HepG2 (cell line): ENCODE data around the gene NOC4L. TPM values are rescaled to one million over a fixed set of nuclear protein-coding genes. Genes with fewer than 3 reads are reported as not detected.

Source experiments
- ATAC-seq: fragments of 200-7000 bp; cut with Tn5 transposase; 3 replicates; pipeline ENCODE4 v1.9.1; 2020; ENCODE audit warnings: mild to moderate bottlenecking, moderate library complexity
- BruUV-seq: library from RNA; stranded (reverse); fragments of 400-500 nt; replicated peaks from 2 replicates; lab custom pipeline; 2021; lab: Mats Ljungman, UMichigan
- CTCF ChIA-PET: fragments of 300-600 bp; formaldehyde crosslinking; extraction: SDS; loops from one replicate; lab custom pipeline; 2021; ENCODE audit warnings: low total read pairs, inconsistent platforms, low intra/inter-chr PET ratio; lab: Yijun Ruan, JAX
- POLR2A ChIA-PET: fragments of 350-600 bp; sonication (Branson Sonifier 250); formaldehyde crosslinking; loops from one replicate; lab custom pipeline; 2020; ENCODE audit warnings: antibody characterized with exemption, inconsistent platforms; lab: Yijun Ruan, JAX
- DNase-seq: peaks from one replicate; pipeline ENCODE4 v3.0.0-alpha.2; 2015; ENCODE audit warnings: low spot score
- FAIRE-seq: peaks from 3 replicates; lab custom pipeline; 2011; peaks lifted over from hg19 to GRCh38; lab: Jason Lieb, UNC
- H2AFZ ChIP-seq: one replicate; pipeline ENCODE4 v1.6.1; 2011; ENCODE audit warnings: low read length, inconsistent platforms
- H3K27ac ChIP-seq: fragments of 300-600 bp; 3 replicates; pipeline ENCODE4 v1.8.0; 2011; ENCODE audit warnings: mixed run types, mild to moderate bottlenecking, mixed read lengths, low read length, inconsistent platforms; ENCODE audit not compliant: insufficient read depth; ENCODE audit errors: extremely low read length
- H3K27me3 ChIP-seq, 2 experiments: fragments of 200-600 bp in 1 of 2; 2 replicates in 1 of 2; 3 replicates in 1 of 2; pipeline versions ENCODE4 v1.6.0 to v1.8.0; 2011; ENCODE audit warnings: low read length in 2 of 2, mild to moderate bottlenecking in 2 of 2, moderate library complexity in 2 of 2, inconsistent platforms in 1 of 2; ENCODE audit not compliant: insufficient read depth in 2 of 2, control insufficient read depth in 1 of 2
- H3K36me3 ChIP-seq, 2 experiments: fragments of 200-600 bp in 1 of 2; replicated peaks in 1 of 2; 2 replicates in 1 of 2; 3 replicates in 1 of 2; pipeline versions ENCODE4 v1.5.1 to v1.8.0; 2011; ENCODE audit warnings: low read length in 2 of 2, inconsistent platforms in 1 of 2; ENCODE audit not compliant: insufficient read depth in 2 of 2, control insufficient read depth in 1 of 2
- H3K4me1 ChIP-seq: 2 replicates; pipeline ENCODE4 v1.5.1; 2012; ENCODE audit warnings: low read length, inconsistent platforms; ENCODE audit not compliant: insufficient read depth
- H3K4me2 ChIP-seq: 2 replicates; pipeline ENCODE4 v1.6.0; 2011; ENCODE audit warnings: low read depth, low read length, inconsistent platforms
- H3K4me3 ChIP-seq, 3 experiments: fragments of 200-600 bp in 1 of 3; sonication (generic), shearing (Covaris generic) in 1 of 3; replicated peaks in 1 of 3; 2 replicates each; pipeline ENCODE4 v1.5.1; 2011 to 2016; ENCODE audit warnings: low read length in 3 of 3, inconsistent platforms in 2 of 3, low read depth in 2 of 3, mild to moderate bottlenecking in 2 of 3, control low read depth in 1 of 3, mixed read lengths in 1 of 3; ENCODE audit not compliant: insufficient read depth in 1 of 3
- H3K79me2 ChIP-seq: one replicate; pipeline ENCODE4 v1.6.1; 2011; ENCODE audit warnings: low read length, inconsistent platforms; ENCODE audit not compliant: insufficient read depth
- H3K9ac ChIP-seq: 2 replicates; pipeline ENCODE4 v1.6.0; 2011; ENCODE audit warnings: mild to moderate bottlenecking, low read depth, low read length, inconsistent platforms; ENCODE audit not compliant: insufficient read depth
- H3K9me3 ChIP-seq: 2 replicates; pipeline ENCODE4 v1.5.1; 2012; ENCODE audit warnings: mild to moderate bottlenecking, low read length
- H4K20me1 ChIP-seq: 2 replicates; pipeline ENCODE4 v1.6.0; 2011; ENCODE audit warnings: inconsistent platforms, mild to moderate bottlenecking, low read length, moderate library complexity; ENCODE audit not compliant: insufficient read depth
- ADNP ChIP-seq: sonication (generic); formaldehyde crosslinking; IDR thresholded peaks from 2 replicates; pipeline ENCODE4 v1.4.0; 2020; ENCODE audit warnings: missing genetic modification reagents
- GRHL1 ChIP-seq: sonication (generic); formaldehyde crosslinking; conservative IDR thresholded peaks from 2 replicates; pipeline ENCODE4 v1.8.0; 2022; ENCODE audit warnings: missing genetic modification reagents
- HHEX ChIP-seq: IDR thresholded peaks from 2 replicates; pipeline ENCODE4 v1.6.1; 2016; ENCODE audit warnings: control low read depth
- HOXA7 ChIP-seq: sonication (generic); formaldehyde crosslinking; IDR thresholded peaks from 2 replicates; pipeline ENCODE4 v1.8.1; 2022; ENCODE audit warnings: mild to moderate bottlenecking, missing genetic modification reagents, moderate library complexity
- KDM6A ChIP-seq: IDR thresholded peaks from 2 replicates; pipeline ENCODE4 v1.6.1; 2016; ENCODE audit warnings: low read depth
- KLF13 ChIP-seq: sonication (generic); formaldehyde crosslinking; IDR thresholded peaks from 2 replicates; pipeline ENCODE4 v1.4.0; 2020; ENCODE audit warnings: mild to moderate bottlenecking, missing genetic modification reagents
- NFYB ChIP-seq: sonication (generic); formaldehyde crosslinking; IDR thresholded peaks from 2 replicates; pipeline ENCODE4 v1.4.0; 2020; ENCODE audit warnings: missing genetic modification reagents
- PRDM15 ChIP-seq: sonication (generic); formaldehyde crosslinking; IDR thresholded peaks from 2 replicates; pipeline ENCODE4 v1.4.0; 2020; ENCODE audit warnings: missing genetic modification reagents
- SOX6 ChIP-seq, 2 experiments: fragments of 450-650 bp in 1 of 2; sonication (generic) in 1 of 2; formaldehyde crosslinking in 1 of 2; IDR thresholded peaks; 2 replicates each; pipeline versions ENCODE4 v1.4.0 to v1.6.1; 2017 to 2020; ENCODE audit warnings: antibody characterized with exemption in 1 of 2, mild to moderate bottlenecking in 1 of 2, missing genetic modification reagents in 1 of 2
- ZBTB42 ChIP-seq: sonication (generic); formaldehyde crosslinking; IDR thresholded peaks from 2 replicates; pipeline ENCODE4 v1.5.0; 2020; ENCODE audit warnings: mild to moderate bottlenecking, missing genetic modification reagents
- ZNF44 ChIP-seq: sonication (generic); formaldehyde crosslinking; IDR thresholded peaks from 2 replicates; pipeline ENCODE4 v1.5.1; 2020; ENCODE audit warnings: mild to moderate bottlenecking, missing genetic modification reagents
- ZNF569 ChIP-seq: sonication (generic); formaldehyde crosslinking; IDR thresholded peaks from 2 replicates; pipeline ENCODE4 v1.5.0; 2020; ENCODE audit warnings: mild to moderate bottlenecking, missing genetic modification reagents, moderate library complexity, borderline replicate concordance
- WGBS: methylation state at CpG from one replicate; pipeline ENCODE4 v1.1.6; 2017; ENCODE audit warnings: low lambda C conversion rate; 5-methylcytosine and 5-hydroxymethylcytosine counted together
- in situ Hi-C: cut with HindIII; loops from 2 replicates; pipeline ENCODE4 v1.10.0; 2017; ENCODE audit warnings: low pct_unique_long_range_greater_than_20kb; ENCODE audit not compliant: extremely low pct_ligation_motif_present
- intact Hi-C: fragments of 100-400 bp; cut with micrococcal nuclease; formaldehyde crosslinking; loops from one replicate; pipeline ENCODE4 v1.10.0; 2022; ENCODE audit not compliant: unreplicated experiment
- polyA plus RNA-seq, 8 experiments: library from polyadenylated mRNA; depleted of rRNA in 3 of 8; stranded (reverse) in 7 of 8; unstranded in 1 of 8; fragments of >200 nt; fragmentation: Illumina TruSeq in 4 of 8; extraction: Trizol in 4 of 8; gene quantifications; 2 replicates each; pipeline versions ENCODE4 v1.2.1 to v1.2.3, GENCODE V29; 2011 to 2016; ENCODE audit warnings: low read depth in 4 of 8, missing spikeins in 1 of 8, mixed read lengths in 1 of 8; ENCODE audit not compliant: insufficient read depth in 1 of 8
- total RNA-seq, 5 experiments: library from RNA; depleted of rRNA; stranded (reverse); fragments of >200 nt; fragmentation: Illumina TruSeq; extraction: Trizol; gene quantifications; 2 replicates each; pipeline ENCODE4 v1.2.3, GENCODE V29; 2016; ENCODE audit warnings: low read depth in 1 of 5

Gene NOC4L
- total and polyA plus RNA-seq, 2 of the 13 experiments (the other 11 are each of a cell fraction or from before 2014, with no cell fraction given): 4.3 to 14.6 TPM

- WGBS: 31% methylated on average over 2 of the region's 2 CpGs
- Histone ChIP-seq H3K9me3 (no peaks in the 10 kb centered on the region), H3K27ac (no peak overlapping the region), H4K20me1 (0 out of 2 replicates have a peak, but pooled peaks cover 3% of the 10 kb centered on the region), H3K4me2 (no peak overlapping the region), H3K36me3 (no peaks in the 10 kb centered on the region), H3K4me1 (no peaks in the 10 kb centered on the region), H3K27me3 (peaks cover 6 to 44% of the 10 kb centered on the region in 2 experiments; a peak in 4 of 5 replicates), H3K9ac (no peak overlapping the region), H3K4me3 (no peak overlapping the region), H3K79me2 (no peaks in the 10 kb centered on the region), H2AFZ (no peak overlapping the region)
- no peak for DNase-seq
- no peak for ATAC-seq
- ChIA-PET POLR2A (no interaction called here), CTCF (no interaction called here)
- in situ Hi-C loops: no loop called here
- intact Hi-C loops: no loop called here
- no TSS peak for BruUV-seq
- no peak for FAIRE-seq
- TF ChIP-seq ZNF44 (CRISPR knock-in tag) (no peak), SOX6 (IDR thresholded peaks at IDR 0.05) (no peak), SOX6 (CRISPR knock-in tag; IDR thresholded peaks at IDR 0.05) (no peak)
Measured at GRCh38 chr12:132166093-132166492, 21.8 kb downstream of the NOC4L start.

- POLR2A ChIA-PET: no interaction called here
- no TSS peak for BruUV-seq
- no peak for TF ChIP-seq KLF13 (CRISPR knock-in tag)
- no peak for TF ChIP-seq KDM6A (CRISPR knock-in tag)
- no peak for TF ChIP-seq PRDM15
- TF ChIP-seq NFYB (CRISPR knock-in tag): no peak
- no peak for TF ChIP-seq ZBTB42
- TF ChIP-seq ZNF569 (CRISPR knock-in tag): no peak
- TF ChIP-seq HHEX (CRISPR knock-in tag): no peak
- TF ChIP-seq HOXA7 (CRISPR knock-in tag): no peak
- no peak for TF ChIP-seq GRHL1 (CRISPR knock-in tag)
- no peak for TF ChIP-seq ADNP
Measured at GRCh38 chr12:132166801-132167591, 22.7 kb downstream of the NOC4L start.

More at GRCh38 chr12:132166801-132167591, 22.7 kb downstream of the NOC4L start:
- H3K9me3 ChIP-seq: no peaks in the 10 kb centered on the region
- DNase-seq (no peak), ATAC-seq (no peak), FAIRE-seq (no peak)
- no peaks in the 10 kb centered on the region for H3K36me3 ChIP-seq
- intact Hi-C loops (no loop called here), in situ Hi-C loops (no loop called here)
- CTCF ChIA-PET: no interaction called here
- no peaks in the 10 kb centered on the region for H3K79me2 ChIP-seq
- no peak overlapping the region for H3K9ac ChIP-seq
- no peak overlapping the region for H2AFZ ChIP-seq
- H3K4me2 ChIP-seq: no peak overlapping the region
- no peaks in the 10 kb centered on the region for H3K4me1 ChIP-seq
- no peak overlapping the region for H3K27ac ChIP-seq
- no peak overlapping the region for H3K4me3 ChIP-seq
- peaks cover 10 to 51% of the 10 kb centered on the region in 2 experiments; a peak in 4 of 5 replicates for H3K27me3 ChIP-seq
- WGBS: 35% methylated on average over 9 of the region's 10 CpGs
- H4K20me1 ChIP-seq: 0 out of 2 replicates have a peak, but pooled peaks cover 5% of the 10 kb centered on the region
